Fibroblast of pulmonary artery (primary cell): ENCODE results near the gene ADAMTS13.
A peak's percentile ranks its signal among the peaks of the same experiment; 100 is the strongest.

Experiments used
- DNase-seq: peaks from one replicate; pipeline ENCODE4 v3.0.0-alpha.2; 2010; ENCODE audit warnings: low read depth
- H3K4me3 ChIP-seq: replicated peaks from 2 replicates; pipeline ENCODE4 v1.5.1; 2011; ENCODE audit warnings: low read depth, mild to moderate bottlenecking, control low read depth, low read length, moderate library complexity
- TF ChIP-seq, protein P1 (sequence below): IDR thresholded peaks from 2 replicates; pipeline ENCODE4 v1.5.1; 2011; ENCODE audit warnings: mild to moderate bottlenecking, control low read depth, low read length, inconsistent platforms; ENCODE audit errors: missing control alignments

Gene ADAMTS13

DNA sequence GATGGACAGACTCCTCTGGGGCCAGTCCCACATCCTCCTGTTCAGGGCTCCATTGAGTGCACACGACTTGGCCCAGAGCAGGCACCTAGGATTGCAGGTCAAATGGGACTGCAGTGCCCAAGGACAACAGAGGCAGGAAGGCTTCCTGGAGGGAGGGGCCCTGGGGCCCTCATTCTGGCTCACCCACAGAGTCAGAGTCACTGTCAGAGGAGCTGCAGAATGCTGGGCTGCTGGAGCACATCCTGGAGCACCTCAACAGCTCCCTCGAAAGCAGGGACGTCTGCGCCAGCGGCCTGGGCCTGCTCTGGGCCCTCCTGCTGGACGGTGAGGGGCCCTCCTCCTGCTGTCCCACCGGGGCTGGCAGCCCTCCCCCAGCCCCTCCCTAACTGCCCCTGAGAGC, 19.5 kb upstream of the ADAMTS13 start:
- TF ChIP-seq, protein P1, sequence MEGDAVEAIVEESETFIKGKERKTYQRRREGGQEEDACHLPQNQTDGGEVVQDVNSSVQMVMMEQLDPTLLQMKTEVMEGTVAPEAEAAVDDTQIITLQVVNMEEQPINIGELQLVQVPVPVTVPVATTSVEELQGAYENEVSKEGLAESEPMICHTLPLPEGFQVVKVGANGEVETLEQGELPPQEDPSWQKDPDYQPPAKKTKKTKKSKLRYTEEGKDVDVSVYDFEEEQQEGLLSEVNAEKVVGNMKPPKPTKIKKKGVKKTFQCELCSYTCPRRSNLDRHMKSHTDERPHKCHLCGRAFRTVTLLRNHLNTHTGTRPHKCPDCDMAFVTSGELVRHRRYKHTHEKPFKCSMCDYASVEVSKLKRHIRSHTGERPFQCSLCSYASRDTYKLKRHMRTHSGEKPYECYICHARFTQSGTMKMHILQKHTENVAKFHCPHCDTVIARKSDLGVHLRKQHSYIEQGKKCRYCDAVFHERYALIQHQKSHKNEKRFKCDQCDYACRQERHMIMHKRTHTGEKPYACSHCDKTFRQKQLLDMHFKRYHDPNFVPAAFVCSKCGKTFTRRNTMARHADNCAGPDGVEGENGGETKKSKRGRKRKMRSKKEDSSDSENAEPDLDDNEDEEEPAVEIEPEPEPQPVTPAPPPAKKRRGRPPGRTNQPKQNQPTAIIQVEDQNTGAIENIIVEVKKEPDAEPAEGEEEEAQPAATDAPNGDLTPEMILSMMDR = no peak
- DNase-seq = no peak
- no peak overlapping the region for H3K4me3 ChIP-seq

DNA sequence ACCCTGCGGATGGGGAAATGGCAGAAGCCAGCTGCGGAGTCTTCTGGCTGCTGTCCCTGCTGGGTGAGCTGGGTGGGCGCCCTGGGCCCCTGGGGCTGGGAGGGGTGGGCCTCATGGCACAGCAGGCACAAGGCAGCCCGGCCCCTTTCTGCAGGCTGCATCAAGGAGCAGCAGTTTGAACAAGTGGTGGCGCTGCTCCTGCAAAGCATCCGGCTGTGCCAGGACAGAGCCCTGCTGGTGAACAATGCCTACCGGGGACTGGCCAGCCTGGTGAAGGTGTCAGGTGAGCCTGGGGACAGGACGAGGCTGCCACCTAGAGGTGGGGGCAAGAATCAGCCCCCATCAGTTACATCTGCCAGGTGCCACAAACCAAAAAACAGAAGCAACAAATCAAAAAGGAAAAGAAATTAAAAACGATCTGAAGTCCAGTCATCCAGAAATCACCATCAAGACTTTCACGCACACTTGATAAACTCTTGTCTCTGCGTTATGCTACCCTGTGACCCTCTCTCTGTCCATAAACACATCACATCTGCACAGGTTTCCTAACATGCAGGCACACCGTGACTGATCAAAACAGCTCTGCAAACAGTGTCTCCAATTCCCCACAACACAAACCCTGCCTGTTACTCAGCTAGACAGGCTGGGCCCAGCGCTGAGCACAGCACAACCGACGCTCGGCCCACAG, 18.3 kb upstream of the ADAMTS13 start:
- H3K4me3 ChIP-seq = no peak overlapping the region
- TF ChIP-seq, protein P1 = peak; percentile 58
- DNase-seq = peak; percentile 24

DNA sequence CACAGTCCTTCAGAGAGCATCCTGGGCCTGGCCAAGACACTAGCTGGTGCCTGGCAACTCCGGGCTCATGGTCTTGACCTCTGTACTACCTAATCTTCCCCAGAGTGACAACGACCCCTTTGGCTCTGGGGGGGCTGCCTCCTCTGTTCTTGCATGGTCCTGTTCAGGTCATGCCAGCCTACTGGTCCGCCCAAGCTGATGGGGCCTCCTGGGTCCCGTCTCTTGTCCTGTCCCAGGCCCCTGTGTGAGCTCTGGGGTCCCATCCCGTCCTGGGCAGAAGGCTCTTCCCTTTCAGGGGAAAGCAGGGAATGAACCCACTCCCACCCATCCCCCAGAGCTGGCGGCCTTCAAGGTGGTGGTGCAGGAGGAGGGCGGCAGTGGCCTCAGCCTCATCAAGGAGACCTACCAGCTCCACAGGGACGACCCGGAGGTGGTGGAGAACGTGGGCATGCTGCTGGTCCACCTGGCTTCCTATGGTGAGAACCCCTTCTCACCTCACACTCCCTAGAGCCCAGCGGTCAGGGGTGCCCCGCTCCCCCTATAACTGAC, 17.6 kb upstream of the ADAMTS13 start:
- TF ChIP-seq, protein P1 = no peak
- no peak for DNase-seq
- H3K4me3 ChIP-seq = no peak overlapping the region

DNA sequence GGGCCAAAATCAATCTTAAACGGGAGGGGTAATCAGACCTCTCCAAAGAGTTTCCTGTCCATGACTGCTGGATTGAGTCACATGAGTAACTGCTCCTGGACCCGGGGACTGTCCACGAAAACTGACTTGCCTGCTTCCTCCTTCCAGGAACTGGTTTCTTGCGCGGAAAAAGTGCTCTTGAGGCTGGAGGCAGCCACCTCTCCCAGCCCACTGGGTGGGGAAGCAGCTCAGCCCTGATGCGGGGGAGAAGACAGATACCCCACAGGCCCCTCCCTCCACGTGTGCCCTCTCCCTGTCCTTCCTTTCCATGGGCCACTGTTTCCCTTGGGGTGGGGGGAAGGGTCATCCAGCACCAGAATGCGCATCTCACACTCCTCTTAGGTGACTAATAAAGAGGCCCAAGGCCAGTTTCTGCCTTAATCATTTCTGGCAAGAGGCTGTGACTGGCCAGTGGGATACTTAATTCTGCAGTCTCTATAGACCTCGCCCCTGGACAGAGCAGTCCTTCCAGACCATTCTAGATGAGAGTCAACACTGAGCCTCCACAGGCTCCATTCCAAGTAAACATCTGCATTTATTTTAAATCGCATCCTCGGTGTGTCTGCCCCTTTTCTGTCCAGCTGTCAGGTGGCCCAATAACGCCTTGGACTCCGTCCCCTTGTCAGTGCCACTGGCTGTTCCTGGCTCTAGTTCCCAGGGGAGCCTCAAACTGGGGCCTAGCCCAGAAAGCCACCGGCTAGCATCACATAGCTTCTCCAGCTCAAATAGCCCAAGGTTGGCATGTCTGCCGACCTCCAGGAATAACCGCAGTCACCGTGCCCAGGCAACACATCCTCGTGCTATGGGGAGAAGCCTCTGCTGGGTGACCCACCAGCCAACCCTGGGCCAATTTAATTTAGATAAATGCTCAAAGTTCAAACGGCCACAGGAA, 16.4 kb upstream of the ADAMTS13 start:
- DNase-seq = peak; percentile 35
- H3K4me3 ChIP-seq = no peak overlapping the region
- TF ChIP-seq, protein P1 = no peak

DNA sequence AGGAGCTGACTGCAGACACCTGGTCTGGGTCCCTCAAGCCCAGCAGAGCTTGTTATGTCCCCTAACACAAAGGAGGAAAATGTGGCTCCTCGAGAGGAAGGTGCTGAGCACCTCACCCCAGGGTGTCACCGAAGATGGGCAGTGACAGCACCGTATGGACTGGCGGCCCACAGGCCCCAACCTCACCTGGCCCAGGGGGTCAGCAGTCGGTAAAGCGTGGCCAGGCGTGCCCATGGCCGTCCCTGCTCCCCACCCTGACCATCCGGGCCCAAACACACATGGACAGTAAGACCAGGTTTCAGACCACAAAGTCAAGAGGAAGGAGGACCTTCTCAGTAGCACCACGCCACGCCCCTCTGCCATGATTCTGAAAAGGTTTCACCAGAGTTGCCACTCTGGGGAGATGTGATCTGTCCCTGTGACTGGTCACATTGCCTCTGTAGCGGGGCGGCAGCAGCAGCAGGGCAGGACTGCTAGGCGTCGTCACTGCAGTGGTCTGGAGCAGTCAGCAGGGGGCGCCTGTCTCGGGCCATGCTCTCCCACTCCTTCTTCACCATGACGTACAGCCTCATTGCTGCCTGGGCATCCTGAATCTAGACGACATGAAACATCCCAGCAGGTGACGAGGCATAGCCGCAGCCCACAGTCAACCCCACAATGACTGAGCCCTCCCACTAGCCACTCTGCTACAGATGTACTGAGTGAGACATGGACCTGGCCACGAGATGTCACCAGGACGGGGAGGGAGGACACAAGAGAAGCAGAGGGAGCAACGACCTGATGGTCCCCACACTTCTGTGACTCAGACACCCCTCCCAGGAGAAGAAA, 15.5 kb upstream of the ADAMTS13 start:
- peak; percentile 80 for DNase-seq
- TF ChIP-seq, protein P1 = peak; percentile 93
- no peak overlapping the region for H3K4me3 ChIP-seq

DNA sequence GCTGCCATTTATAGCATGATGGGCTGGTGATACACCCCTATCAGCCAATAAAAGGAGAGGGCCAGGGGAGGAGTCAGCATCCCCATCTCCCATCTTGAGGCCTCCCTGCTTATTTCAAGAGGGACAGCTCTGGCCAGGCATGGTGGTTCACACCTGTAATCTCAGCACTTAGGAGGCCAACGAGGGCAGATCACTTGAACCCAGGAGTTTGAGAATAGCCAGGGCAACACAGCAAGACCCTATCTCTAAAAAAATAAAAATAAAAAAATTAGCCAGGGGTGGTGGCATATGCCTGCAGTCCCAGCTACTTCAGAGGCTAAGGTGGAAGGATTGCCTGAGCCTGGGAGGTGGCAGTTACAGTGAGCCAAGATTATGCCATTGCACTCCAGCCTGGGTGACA, 14.1 kb upstream of the ADAMTS13 start:
- no peak overlapping the region for H3K4me3 ChIP-seq
- DNase-seq = no peak
- TF ChIP-seq, protein P1 = no peak
